Left colon (tissue), 2 donors: Measurements from ENCODE around the gene UGCG. TPM values are rescaled to one million over a fixed set of nuclear protein-coding genes. Genes with fewer than 3 reads are reported as not detected.
A peak's percentile ranks its signal among the peaks of the same experiment; 100 is the strongest.

Source experiments
- ATAC-seq: fragments of 200-7000 bp; cut with Tn5 transposase; one replicate; pipeline ENCODE4 v1.9.1; 2020; ENCODE audit warnings: mild to moderate bottlenecking, moderate library complexity
- DNase-seq, 2 donors: peaks; one replicate each; pipeline ENCODE4 v3.0.0-alpha.2; 2020
- intact Hi-C, 2 donors: fragments of 100-400 bp; cut with DNase I in 1 of 2; cut with micrococcal nuclease in 1 of 2; formaldehyde crosslinking; loops; one replicate each; pipeline versions ENCODE4 v1.11.2 to v1.14.0; 2022; cut with DNase I, micrococcal nuclease
- total RNA-seq, 2 donors: library from RNA; stranded (reverse); fragmentation: NEBNext Ultra II Directional; extraction: Animal tissue kit (Norgen Biotek cat#: 25700); gene quantifications; one replicate each; pipeline ENCODE4 v1.2.1, GENCODE V29; 2021
- donor health status: DM: no; HTN: no; CAD: no.
- donor health status: DM: yes; HTN: yes; CAD: no.

Gene UGCG
- total RNA-seq, 2 donors from 2014 or later, result 32.3 to 49.2 TPM

- intact Hi-C loops, result no loop called here
- DNase-seq (no peak), ATAC-seq (no peak)
Observed at GRCh38 chr9:111913159-111913558, 16.5 kb downstream of the UGCG start.

DNA sequence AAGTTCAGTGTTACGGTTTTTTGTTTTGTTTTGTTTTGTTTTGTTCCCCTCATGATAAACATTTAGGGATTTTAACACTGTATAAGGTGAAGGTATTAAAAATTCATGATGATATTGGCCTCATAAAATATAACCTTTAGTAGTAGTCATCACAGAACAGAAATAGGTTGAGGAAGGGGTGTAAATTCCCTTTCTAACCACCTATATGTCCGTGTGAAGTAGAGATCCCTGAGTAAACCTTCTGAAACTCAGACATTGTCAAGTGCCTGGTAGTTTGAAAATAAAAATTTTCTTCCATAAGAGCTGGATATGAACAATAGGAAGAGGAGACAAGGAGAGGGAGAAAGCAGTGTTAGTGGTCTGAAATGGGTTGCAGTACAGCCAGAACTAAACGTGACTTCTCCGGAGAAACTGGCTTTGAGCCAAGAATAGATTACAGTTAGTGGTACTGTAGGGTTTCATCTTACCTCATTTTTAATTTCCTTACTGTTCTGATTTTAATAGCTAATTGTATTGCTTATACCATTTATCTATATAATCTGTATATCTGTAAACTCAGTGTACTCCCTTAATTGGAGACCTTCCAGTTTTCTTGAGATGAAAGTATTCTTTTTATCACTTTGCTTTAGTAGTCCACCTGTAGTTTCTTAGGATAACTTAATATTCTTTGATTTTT lies 18.3 kb downstream of the UGCG start:
- ATAC-seq, result no peak
- intact Hi-C loops, result no loop called here
- no peak for DNase-seq

DNA sequence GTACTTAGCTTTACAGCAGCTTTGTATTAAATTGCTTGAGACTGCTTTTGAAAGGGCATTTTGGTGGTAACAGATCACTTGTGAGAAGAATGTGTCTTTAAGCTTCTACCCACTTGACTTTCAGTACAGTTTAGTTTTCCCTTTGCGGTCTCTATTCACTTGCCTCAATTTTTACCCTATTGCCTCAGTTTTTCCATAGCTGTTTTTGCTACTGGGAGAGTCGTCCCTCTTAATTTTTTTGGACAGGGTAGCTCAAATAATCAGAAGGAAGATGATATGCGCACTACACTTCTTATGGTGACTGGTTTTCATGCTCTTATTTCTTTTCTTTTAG lies 18.8 kb downstream of the UGCG start:
- intact Hi-C loops, result no loop called here
- DNase-seq (no peak), ATAC-seq (no peak)

DNA sequence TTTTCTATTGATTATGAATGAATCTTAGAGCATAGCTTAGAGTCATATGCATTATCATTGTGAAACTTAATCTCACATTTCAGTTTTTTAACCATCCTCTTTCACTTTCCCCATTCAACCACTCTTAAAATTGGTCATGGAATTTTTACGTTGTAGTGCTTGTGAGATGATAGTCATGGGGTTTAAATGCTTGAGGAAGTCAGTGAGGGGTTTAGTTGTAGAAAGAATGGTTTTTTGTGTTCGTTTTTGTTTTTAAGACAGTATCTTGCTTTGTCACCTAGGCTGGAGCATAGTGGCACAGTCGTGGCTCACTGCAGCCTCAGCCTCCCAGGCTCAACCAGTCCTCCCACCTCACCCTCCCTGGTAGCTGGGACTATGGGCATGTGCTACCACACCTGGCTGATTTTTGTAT lies 19.6 kb downstream of the UGCG start:
- ATAC-seq, result no peak
- intact Hi-C loops, result no loop called here
- no peak for DNase-seq

- ATAC-seq (no peak), DNase-seq (no peak)
- intact Hi-C loops, result no loop called here
Observed at GRCh38 chr9:111917201-111917600, 20.6 kb downstream of the UGCG start.

DNA sequence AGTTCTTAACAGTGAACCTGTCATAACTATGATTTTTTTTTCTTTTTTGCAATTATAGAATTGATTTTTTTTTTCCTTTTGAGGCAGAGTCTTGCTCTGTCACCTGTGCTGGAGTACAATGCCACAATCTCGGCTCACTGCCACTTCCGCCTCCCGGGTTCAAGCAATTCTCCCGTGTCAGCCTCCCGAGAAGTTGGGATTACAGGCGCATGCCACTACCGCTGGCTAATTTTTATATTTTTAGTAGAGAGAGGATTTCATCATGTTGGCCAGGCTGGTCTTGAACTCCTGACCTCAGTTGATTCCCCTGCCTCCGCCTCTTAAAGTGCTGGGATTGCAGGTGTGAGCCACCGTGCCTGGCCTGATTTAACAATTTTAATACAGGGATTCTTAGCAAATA lies 21.4 kb downstream of the UGCG start:
- DNase-seq, result no peak
- intact Hi-C loops, result no loop called here
- ATAC-seq, result no peak

GRCh38 chr9:111919875-111920274 lies 23.3 kb downstream of the UGCG start:
- DNase-seq (no peak), ATAC-seq (no peak)
- intact Hi-C loops, result no loop called here

GRCh38 chr9:111920531-111920930 lies 23.9 kb downstream of the UGCG start:
- DNase-seq (no peak), ATAC-seq (no peak)
- intact Hi-C loops, result no loop called here

- no peak for ATAC-seq
- no peak for DNase-seq
- intact Hi-C loops, result no loop called here
Observed at GRCh38 chr9:111922324-111923013, 25.9 kb downstream of the UGCG start.

DNA sequence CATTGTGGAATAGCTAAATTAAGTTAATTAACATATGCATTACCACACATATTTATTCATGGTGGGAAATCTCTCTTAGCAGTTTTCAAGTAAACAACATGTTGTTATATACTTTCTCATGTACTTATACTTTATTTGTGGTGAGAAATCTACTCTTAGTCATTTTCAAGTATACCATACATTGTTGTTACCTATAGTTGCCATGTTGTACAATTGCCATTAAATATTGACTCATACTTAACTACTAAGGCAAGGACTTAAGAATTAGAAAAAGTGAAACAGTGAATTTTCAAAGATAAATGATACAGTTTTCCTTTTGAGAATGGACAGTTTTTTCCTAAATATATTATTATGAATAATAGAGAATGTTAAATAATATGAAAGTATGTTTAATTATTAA lies 27.7 kb downstream of the UGCG start:
- ATAC-seq (no peak), DNase-seq (no peak)
- intact Hi-C loops, result no loop called here

- intact Hi-C loops, result no loop called here
- no peak for DNase-seq
- no peak for ATAC-seq
Observed at GRCh38 chr9:111925017-111925770, 28.6 kb downstream of the UGCG start.

DNA sequence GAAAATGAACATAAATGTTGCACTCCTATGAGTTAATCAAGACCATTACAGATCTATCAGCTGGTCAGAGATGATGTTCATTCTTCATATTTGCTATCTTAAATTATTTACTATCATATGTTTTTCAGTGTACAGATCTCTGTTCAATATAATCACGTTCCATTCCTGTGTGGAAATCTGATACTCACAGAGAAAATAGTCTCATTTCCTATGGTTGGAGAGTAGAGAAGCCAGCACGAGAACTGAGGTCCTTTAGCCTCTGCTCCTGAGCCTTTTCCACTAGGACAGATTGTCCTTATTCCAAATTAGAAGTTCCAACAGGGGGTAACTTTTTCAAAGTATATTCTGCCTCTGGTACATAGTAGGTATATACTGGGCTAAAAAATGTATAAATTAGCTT lies 29.2 kb downstream of the UGCG start:
- ATAC-seq (no peak), DNase-seq (no peak)
- intact Hi-C loops, result no loop called here

DNA sequence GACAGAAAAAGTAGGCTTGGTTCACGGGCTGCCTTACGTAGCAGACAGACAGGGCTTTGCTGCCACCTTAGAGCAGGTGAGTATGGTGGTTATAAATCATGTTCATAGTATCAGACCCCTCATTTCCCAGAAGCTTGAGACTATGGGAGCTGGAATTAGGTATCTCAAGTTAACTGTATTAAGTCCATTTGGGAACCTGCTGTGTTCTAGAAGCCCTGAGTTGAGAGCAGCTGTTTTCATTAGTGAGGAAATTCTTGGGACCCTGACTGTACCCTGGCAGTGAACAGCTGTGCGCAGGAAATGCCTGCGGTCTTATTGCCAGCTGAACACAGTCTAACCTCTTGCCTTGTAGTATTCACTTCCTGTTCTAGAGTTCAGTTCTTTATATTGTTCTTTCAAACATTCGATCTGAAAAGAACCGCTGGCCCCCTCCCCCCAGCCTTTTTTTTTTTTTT lies 29.8 kb downstream of the UGCG start:
- DNase-seq (peak; percentile 44), ATAC-seq (peak; percentile 56)
- intact Hi-C loops, result no loop called here

DNA sequence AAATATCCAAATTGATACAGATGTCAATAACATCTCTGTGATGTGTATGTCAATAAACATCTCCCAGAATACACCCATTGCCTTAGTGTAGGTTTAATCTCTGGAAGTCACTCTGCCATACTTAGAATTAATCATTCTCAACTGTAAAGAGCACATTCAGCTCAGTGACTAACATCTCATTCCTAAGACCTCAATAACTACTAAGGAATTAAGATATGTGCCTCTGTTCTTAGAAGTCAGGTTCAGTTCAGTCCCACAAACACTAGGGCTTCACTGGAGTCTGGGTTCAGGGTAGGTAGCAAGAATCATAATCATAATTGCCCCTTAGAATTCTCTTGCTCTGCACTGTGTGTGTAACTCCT lies 31.7 kb downstream of the UGCG start:
- intact Hi-C loops, result no loop called here
- DNase-seq, result no peak
- ATAC-seq, result peak; percentile 40

GRCh38 chr9:111934747-111935146 lies 38.1 kb downstream of the UGCG start:
- DNase-seq (no peak), ATAC-seq (no peak)
- intact Hi-C loops, result no loop called here

DNA sequence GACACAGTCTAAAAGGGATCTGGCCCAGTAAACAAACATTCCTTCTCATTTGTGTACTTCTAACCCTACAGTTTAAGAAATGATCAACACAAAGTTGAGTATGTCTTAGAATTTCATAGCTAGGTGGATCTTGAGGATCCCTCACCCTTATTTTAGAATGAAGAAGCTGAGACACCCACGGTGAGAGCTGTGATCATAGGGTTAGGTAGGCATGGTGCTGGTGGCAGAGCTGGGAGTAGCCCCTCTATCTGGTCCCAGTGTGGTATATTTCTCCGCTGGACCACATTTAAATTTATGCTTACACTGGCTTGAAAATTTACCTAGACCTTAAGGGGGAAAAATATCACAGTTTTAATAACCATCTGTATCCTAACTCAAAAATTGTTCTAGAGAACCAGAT lies 39.8 kb downstream of the UGCG start:
- intact Hi-C loops, result no loop called here
- DNase-seq, result no peak
- no peak for ATAC-seq

DNA sequence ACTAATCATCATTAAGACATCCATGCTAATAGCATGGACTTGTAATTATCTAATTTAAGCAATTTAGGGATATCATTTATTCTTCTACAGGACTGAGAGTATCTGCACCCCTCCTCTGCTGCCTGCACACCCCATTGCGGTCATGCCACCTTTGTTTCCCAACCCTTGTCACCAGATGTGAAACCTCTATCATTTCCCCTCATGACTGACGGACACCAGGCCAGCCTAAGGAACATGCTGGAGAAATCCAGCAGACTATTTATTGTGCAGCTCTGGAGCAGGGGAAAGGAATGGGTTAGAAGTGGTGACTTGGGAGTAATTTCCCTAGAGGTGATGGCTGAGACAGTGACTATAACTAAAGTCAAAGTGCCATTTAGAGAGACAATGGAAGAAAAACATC lies 40.7 kb downstream of the UGCG start:
- DNase-seq (no peak), ATAC-seq (no peak)
- intact Hi-C loops, result no loop called here

GRCh38 chr9:111937781-111938426 lies 41.3 kb downstream of the UGCG start:
- DNase-seq, result peak; percentile 34 to 54
- intact Hi-C loops, result no loop called here
- peak; percentile 60 for ATAC-seq

GRCh38 chr9:111938427-111938800 lies 41.8 kb downstream of the UGCG start:
- no peak for ATAC-seq
- no peak for DNase-seq

DNA sequence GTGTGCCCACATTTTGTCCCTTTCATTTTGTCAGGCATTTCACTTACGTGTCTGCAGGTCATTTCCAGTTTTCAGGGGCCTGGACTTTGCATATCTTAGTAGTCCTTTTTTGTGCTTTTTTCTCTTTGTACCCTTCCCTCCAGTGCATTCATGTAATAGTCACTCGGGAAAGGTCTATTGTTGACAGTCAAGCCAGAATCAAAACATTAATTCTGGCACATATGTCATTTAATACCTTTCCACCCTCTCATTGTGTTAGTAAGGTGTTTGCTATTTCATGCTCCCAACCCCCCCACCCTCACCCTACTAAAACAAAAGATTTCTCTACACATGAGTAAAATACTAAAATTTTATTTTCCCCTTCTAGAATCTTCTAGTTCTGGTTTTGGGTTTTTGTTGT lies 42.7 kb downstream of the UGCG start:
- ATAC-seq, result no peak
- intact Hi-C loops, result no loop called here
- DNase-seq, result no peak

More at GRCh38 chr9:111938427-111938800, 41.8 kb downstream of the UGCG start:
- intact Hi-C loops, result no loop called here
